GF-D8 (cell line): ENCODE results near the gene CALCOCO1.
"Not testable (repeated sequence)": the region's sequence is repeated elsewhere in the genome, so short reads cannot be mapped to it uniquely, and the experiment has no call there.

Source experiments
- DNase-seq: peaks from one replicate; lab custom pipeline; 2025; lab: John Stamatoyannopoulos, UW

CALCOCO1 gene

GRCh38 chr12:53727310-53728041, at the start of gene CALCOCO1:
Gene CALCOCO1 (minus strand): TSS chr12:53727452. CDS start chr12:53725242, 2,210 bp downstream.
- peak; percentile 93 for DNase-seq

- no peak for DNase-seq
Measured at GRCh38 chr12:53776872-53777271, 49.6 kb upstream of the CALCOCO1 start.

GRCh38 chr12:53775478-53776145, 48.4 kb upstream of the CALCOCO1 start:
- DNase-seq, result no peak

- DNase-seq, result no peak
Measured at GRCh38 chr12:53770281-53770680, 43.0 kb upstream of the CALCOCO1 start.

- DNase-seq, result no peak
Measured at GRCh38 chr12:53768976-53769375, 41.7 kb upstream of the CALCOCO1 start.

- no peak for DNase-seq
Measured at GRCh38 chr12:53766881-53767280, 39.6 kb upstream of the CALCOCO1 start.

- no peak for DNase-seq
Measured at GRCh38 chr12:53765891-53766290, 38.6 kb upstream of the CALCOCO1 start.

- no peak for DNase-seq
Measured at GRCh38 chr12:53764615-53765014, 37.4 kb upstream of the CALCOCO1 start.

GRCh38 chr12:53762793-53763192, 35.5 kb upstream of the CALCOCO1 start:
- DNase-seq, result not testable (repeated sequence)

GRCh38 chr12:53761306-53761705, 34.1 kb upstream of the CALCOCO1 start:
- no peak for DNase-seq

- no peak for DNase-seq
Measured at GRCh38 chr12:53759261-53759660, 32.0 kb upstream of the CALCOCO1 start.

- no peak for DNase-seq
Measured at GRCh38 chr12:53758730-53759103, 31.5 kb upstream of the CALCOCO1 start.

- DNase-seq, result no peak
Measured at GRCh38 chr12:53758081-53758729, 31.0 kb upstream of the CALCOCO1 start.

- peak; percentile 11 for DNase-seq
Measured at GRCh38 chr12:53757101-53757770, 30.0 kb upstream of the CALCOCO1 start.

- no peak for DNase-seq
Measured at GRCh38 chr12:53756300-53757100, 29.2 kb upstream of the CALCOCO1 start.

GRCh38 chr12:53755893-53756292, 28.6 kb upstream of the CALCOCO1 start:
- DNase-seq, result no peak

- DNase-seq, result no peak
Measured at GRCh38 chr12:53755451-53755891, 28.2 kb upstream of the CALCOCO1 start.

GRCh38 chr12:53754633-53755264, 27.5 kb upstream of the CALCOCO1 start:
- DNase-seq, result no peak

GRCh38 chr12:53754188-53754585, 26.9 kb upstream of the CALCOCO1 start:
- DNase-seq, result no peak

GRCh38 chr12:53752621-53753020, 25.4 kb upstream of the CALCOCO1 start:
- DNase-seq, result no peak

- DNase-seq, result no peak
Measured at GRCh38 chr12:53752192-53752601, 24.9 kb upstream of the CALCOCO1 start.
